Transverse colon (tissue), 4 donors: ENCODE data around the gene PDGFD. TPM values are rescaled to one million over a fixed set of nuclear protein-coding genes. Genes with fewer than 3 reads are reported as not detected.

Source experiments
- DNase-seq: peaks from one replicate; pipeline ENCODE4 v3.0.0-alpha.2; 2019
- H3K27ac ChIP-seq, 4 donors: fragments of 200-600 bp; sonication (generic); 2 replicates each; pipeline ENCODE4 v1.5.1; 2016 to 2018; ENCODE audit warnings: inconsistent platforms in 4 of 4
- H3K27me3 ChIP-seq: fragments of 200-600 bp; sonication (generic); 2 replicates; pipeline ENCODE4 v1.5.1; 2017; ENCODE audit warnings: inconsistent platforms
- H3K36me3 ChIP-seq, 4 donors: fragments of 200-600 bp; sonication (generic); 2 replicates each; pipeline ENCODE4 v1.5.1; 2017 to 2019; ENCODE audit warnings: inconsistent platforms in 4 of 4
- H3K4me1 ChIP-seq, 4 donors: fragments of 200-600 bp; sonication (generic); 2 replicates each; pipeline ENCODE4 v1.5.1; 2017 to 2020; ENCODE audit warnings: inconsistent platforms in 4 of 4
- H3K4me3 ChIP-seq, 4 donors: fragments of 200-600 bp; sonication (generic); 1 replicate in 1 of 4; 2 replicates in 3 of 4; pipeline versions ENCODE4 v1.5.1 to v1.6.1; 2017 to 2019; ENCODE audit warnings: inconsistent platforms in 4 of 4
- H3K9me3 ChIP-seq, 2 donors: fragments of 200-600 bp; sonication (generic); 2 replicates each; pipeline ENCODE4 v1.5.1; 2017 to 2019; ENCODE audit warnings: inconsistent platforms in 2 of 2
- CTCF ChIP-seq, 5 experiments: fragments of 200-600 bp in 3 of 5; fragments of 450-650 bp in 2 of 5; sonication (generic) in 3 of 5; IDR thresholded peaks; 1 replicate in 2 of 5; 2 replicates in 3 of 5; pipeline ENCODE4 v1.5.1; 2016 to 2017; ENCODE audit warnings: antibody characterized with exemption in 5 of 5, inconsistent platforms in 3 of 5, mild to moderate bottlenecking in 2 of 5, moderate library complexity in 1 of 5
- EP300 ChIP-seq: sonication (generic); formaldehyde crosslinking; IDR thresholded peaks from one replicate; pipeline ENCODE4 v1.6.1; 2017; ENCODE audit warnings: antibody characterized with exemption, low read depth
- POLR2A ChIP-seq: fragments of 450-650 bp; IDR thresholded peaks from one replicate; pipeline ENCODE4 v1.6.1; 2016; ENCODE audit warnings: antibody characterized with exemption, mild to moderate bottlenecking, moderate library complexity
- POLR2AphosphoS5 ChIP-seq, 3 donors: sonication (generic); formaldehyde crosslinking; IDR thresholded peaks; one replicate each; pipeline ENCODE4 v1.6.1; 2016; ENCODE audit warnings: antibody characterized with exemption in 3 of 3
- WGBS, 2 donors: methylation state at CpG; one replicate each; pipeline ENCODE4 v1.1.5; 2018; ENCODE audit warnings: low coverage in 1 of 2; 5-methylcytosine and 5-hydroxymethylcytosine counted together
- in situ Hi-C, 4 donors: fragments of 200-750 bp; cut with MboI; loops; one replicate each; pipeline versions ENCODE4 v1.15.0 to v1.15.1; 2017; ENCODE audit warnings: low sequenced_read_pairs in 3 of 4, low pct_ligation_motif_present in 1 of 4, low pct_unique_long_range_greater_than_20kb in 1 of 4
- intact Hi-C: fragments of 100-400 bp; cut with DNase I; formaldehyde crosslinking; loops from one replicate; pipeline ENCODE4 v1.15.1; 2023; ENCODE audit warnings: low total_unique reads
- total RNA-seq, 4 donors: library from RNA; depleted of rRNA; stranded (reverse); fragments of >200 nt; gene quantifications; one replicate each; pipeline ENCODE4 v1.1.0, GENCODE V29; 2016

PDGFD gene
- total RNA-seq, 4 donors from 2014 or later: 2.3 to 6.0 (median 3.8) TPM; not detected in 1

- in situ Hi-C loops (no loop called here), intact Hi-C loops (no loop called here)
- no peak for DNase-seq
- WGBS, 2 donors: 90 to 96% methylated on average over 8 of the region's 8 CpGs
- Histone ChIP-seq H3K27ac (no peak overlapping the region), H3K36me3 (no peaks in the 10 kb centered on the region), H3K9me3 (no peaks in the 10 kb centered on the region), H3K4me3 (no peak overlapping the region), H3K27me3 (no peaks in the 10 kb centered on the region), H3K4me1 (no peaks in the 10 kb centered on the region)
- TF ChIP-seq POLR2AphosphoS5 (IDR thresholded peaks at IDR 0.05) (no peak), CTCF (IDR thresholded peaks at IDR 0.05) (no peak), POLR2A (no peak), EP300 (no peak)
Observed at GRCh38 chr11:103967985-103968384, 196.0 kb downstream of the PDGFD start.

- Histone ChIP-seq H3K27ac (no peak overlapping the region), H3K4me1 (no peaks in the 10 kb centered on the region), H3K36me3 (no peaks in the 10 kb centered on the region), H3K27me3 (no peaks in the 10 kb centered on the region), H3K4me3 (no peak overlapping the region), H3K9me3 (no peaks in the 10 kb centered on the region)
- DNase-seq: no peak
- in situ Hi-C loops: no loop called here
- intact Hi-C loops: no loop called here
- TF ChIP-seq POLR2A: no peak
- no peak for TF ChIP-seq CTCF (IDR thresholded peaks at IDR 0.05)
- TF ChIP-seq POLR2AphosphoS5 (IDR thresholded peaks at IDR 0.05): no peak
- no peak for TF ChIP-seq EP300
Observed at GRCh38 chr11:103964390-103964789, 199.6 kb downstream of the PDGFD start.

GRCh38 chr11:103963648-103964047 is 200.3 kb downstream of the PDGFD start:
- intact Hi-C loops: no loop called here
- no peak for DNase-seq
- Histone ChIP-seq H3K9me3 (no peaks in the 10 kb centered on the region), H3K36me3 (no peaks in the 10 kb centered on the region), H3K4me1 (no peaks in the 10 kb centered on the region), H3K27me3 (no peaks in the 10 kb centered on the region), H3K27ac (no peak overlapping the region), H3K4me3 (no peak overlapping the region)
- in situ Hi-C loops: no loop called here
- TF ChIP-seq EP300 (no peak), POLR2A (no peak), CTCF (IDR thresholded peaks at IDR 0.05) (no peak), POLR2AphosphoS5 (IDR thresholded peaks at IDR 0.05) (no peak)
- 87 to 100% methylated on average over 2 of the region's 2 CpGs for WGBS, 2 donors

GRCh38 chr11:103961010-103961409 is 202.9 kb downstream of the PDGFD start:
- no peaks in the 10 kb centered on the region for H3K27me3 ChIP-seq
- intact Hi-C loops (no loop called here), in situ Hi-C loops (no loop called here)
- no peak for DNase-seq
- H3K9me3 ChIP-seq: no peaks in the 10 kb centered on the region
- no peak overlapping the region for H3K27ac ChIP-seq
- H3K36me3 ChIP-seq: no peaks in the 10 kb centered on the region
- TF ChIP-seq EP300 (no peak), CTCF (IDR thresholded peaks at IDR 0.05) (no peak), POLR2AphosphoS5 (IDR thresholded peaks at IDR 0.05) (no peak), POLR2A (no peak)
- H3K4me1 ChIP-seq: no peaks in the 10 kb centered on the region
- H3K4me3 ChIP-seq: no peak overlapping the region
